IMR-90 (cell line): ENCODE measurements around the gene NCSTN. TPM values are rescaled to one million over a fixed set of nuclear protein-coding genes. Genes with fewer than 3 reads are reported as not detected.

Experiments used
- ATAC-seq: fragments of 200-7000 bp; cut with Tn5 transposase; 2 replicates; pipeline ENCODE4 v1.9.1; 2020; ENCODE audit warnings: low read depth, mild to moderate bottlenecking, moderate library complexity
- BruUV-seq: library from RNA; stranded (reverse); fragments of 400-500 nt; replicated peaks from 2 replicates; lab custom pipeline; 2021; lab: Mats Ljungman, UMichigan
- CTCF ChIA-PET: fragments of 300-600 bp; formaldehyde crosslinking; extraction: SDS; loops from one replicate; lab custom pipeline; 2021; ENCODE audit warnings: antibody characterized with exemption; lab: Yijun Ruan, JAX
- POLR2A ChIA-PET: fragments of 300-600 bp; sonication (Branson Sonifier 250); formaldehyde crosslinking; loops from one replicate; lab custom pipeline; 2022; ENCODE audit warnings: antibody characterized with exemption; ENCODE audit not compliant: unreplicated experiment; lab: Charles Lee
- DNase-seq: peaks from one replicate; pipeline ENCODE4 v3.0.0; 2013
- H2AFZ ChIP-seq: replicated peaks from 2 replicates; pipeline ENCODE3; 2013; ENCODE audit warnings: low read length, mild to moderate bottlenecking; ENCODE audit not compliant: poor library complexity
- H2AK5ac ChIP-seq: 2 replicates; pipeline ENCODE4 v1.6.1; 2013; ENCODE audit warnings: low read depth, low read length, inconsistent platforms
- H2AK9ac ChIP-seq: replicated peaks from 2 replicates; pipeline ENCODE3; 2013; ENCODE audit warnings: mild to moderate bottlenecking, low read depth, low read length, moderate library complexity; ENCODE audit not compliant: poor library complexity
- H2BK120ac ChIP-seq: 2 replicates; pipeline ENCODE4 v1.6.1; 2013; ENCODE audit warnings: low read depth, low read length, inconsistent platforms
- H2BK15ac ChIP-seq: 3 replicates; pipeline ENCODE4 v1.6.1; 2013; ENCODE audit warnings: low read depth, low read length, inconsistent platforms
- H2BK20ac ChIP-seq: 2 replicates; pipeline ENCODE4 v1.6.1; 2013; ENCODE audit warnings: low read depth, mild to moderate bottlenecking, inconsistent platforms, low read length, moderate library complexity
- H2BK5ac ChIP-seq: 2 replicates; pipeline ENCODE4 v1.6.1; 2013; ENCODE audit warnings: mild to moderate bottlenecking, low read depth, low read length, inconsistent platforms; ENCODE audit not compliant: poor library complexity, severe bottlenecking
- H3K14ac ChIP-seq: replicated peaks from 2 replicates; pipeline ENCODE4 v1.6.1; 2013; ENCODE audit warnings: low read depth, low read length, inconsistent platforms
- H3K18ac ChIP-seq: 2 replicates; pipeline ENCODE4 v1.6.1; 2013; ENCODE audit warnings: low read depth, low read length, control low read depth
- H3K23ac ChIP-seq: 2 replicates; pipeline ENCODE4 v1.6.1; 2013; ENCODE audit warnings: low read depth, low read length, inconsistent platforms
- H3K27ac ChIP-seq: 2 replicates; pipeline ENCODE4 v1.5.1; 2013; ENCODE audit warnings: mild to moderate bottlenecking, control low read depth, low read length; ENCODE audit not compliant: insufficient read depth
- H3K27me3 ChIP-seq: 2 replicates; pipeline ENCODE4 v1.6.1; 2013; ENCODE audit warnings: low read length; ENCODE audit not compliant: control insufficient read depth, insufficient read depth
- H3K36me3 ChIP-seq: 2 replicates; pipeline ENCODE4 v1.6.1; 2013; ENCODE audit warnings: low read length, mixed read lengths; ENCODE audit not compliant: control insufficient read depth, insufficient read depth
- H3K4ac ChIP-seq: 2 replicates; pipeline ENCODE4 v1.6.1; 2013; ENCODE audit warnings: low read depth, low read length, inconsistent platforms
- H3K4me1 ChIP-seq: 2 replicates; pipeline ENCODE4 v1.6.1; 2013; ENCODE audit warnings: low read length, mixed read lengths; ENCODE audit not compliant: control insufficient read depth, insufficient read depth
- H3K4me2 ChIP-seq: 2 replicates; pipeline ENCODE4 v1.6.1; 2013; ENCODE audit warnings: low read depth, mild to moderate bottlenecking, control low read depth, low read length, moderate library complexity
- H3K4me3 ChIP-seq: 2 replicates; pipeline ENCODE4 v1.5.1; 2013; ENCODE audit warnings: low read depth, mild to moderate bottlenecking, control low read depth, low read length, moderate library complexity; ENCODE audit not compliant: insufficient read depth
- H3K56ac ChIP-seq: 2 replicates; pipeline ENCODE4 v1.6.1; 2013; ENCODE audit warnings: low read length, inconsistent platforms; ENCODE audit not compliant: insufficient read depth; ENCODE audit errors: extremely low read depth
- H3K79me1 ChIP-seq, 2 experiments: 2 replicates each; pipeline ENCODE4 v1.6.1; 2013; ENCODE audit warnings: low read length in 2 of 2, inconsistent platforms in 1 of 2, low read depth in 1 of 2
- H3K9ac ChIP-seq: 2 replicates; pipeline ENCODE4 v1.6.1; 2013; ENCODE audit warnings: low read depth, low read length, control low read depth
- H3K9me1 ChIP-seq: 2 replicates; pipeline ENCODE4 v1.6.1; 2013; ENCODE audit warnings: low read length, inconsistent platforms; ENCODE audit not compliant: insufficient read depth
- H3K9me3 ChIP-seq: 2 replicates; pipeline ENCODE4 v1.6.1; 2013; ENCODE audit warnings: low read length; ENCODE audit not compliant: control insufficient read depth, insufficient read depth
- H4K20me1 ChIP-seq: 2 replicates; pipeline ENCODE4 v1.6.1; 2013; ENCODE audit warnings: low read length, inconsistent platforms; ENCODE audit not compliant: insufficient read depth
- H4K5ac ChIP-seq: 2 replicates; pipeline ENCODE4 v1.6.1; 2013; ENCODE audit warnings: mild to moderate bottlenecking, low read depth, low read length, control low read depth
- H4K8ac ChIP-seq, 2 experiments: 2 replicates each; pipeline ENCODE4 v1.6.1; 2013; ENCODE audit warnings: low read depth in 2 of 2, low read length in 2 of 2, control low read depth in 1 of 2, inconsistent platforms in 1 of 2
- H4K91ac ChIP-seq: 2 replicates; pipeline ENCODE4 v1.6.1; 2013; ENCODE audit warnings: low read depth, low read length, inconsistent platforms; ENCODE audit not compliant: insufficient read depth
- BHLHE40 ChIP-seq: fragments of 150-350 bp; IDR thresholded peaks from 2 replicates; pipeline ENCODE4 v1.6.1; 2016; ENCODE audit warnings: mild to moderate bottlenecking, low read depth, low read length
- CEBPB ChIP-seq: IDR thresholded peaks from 2 replicates; pipeline ENCODE4 v1.6.1; 2012; ENCODE audit warnings: low read depth, low read length, improper control_type of control experiment
- CHD1 ChIP-seq: IDR thresholded peaks from 2 replicates; pipeline ENCODE4 v1.6.1; 2012; ENCODE audit warnings: low read depth, low read length, improper control_type of control experiment
- CTCF ChIP-seq: conservative IDR thresholded peaks from 2 replicates; pipeline ENCODE4 v1.5.1; 2012; ENCODE audit warnings: mild to moderate bottlenecking, low read depth, low read length, improper control_type of control experiment
- ELK1 ChIP-seq: fragments of 150-350 bp; IDR thresholded peaks from 2 replicates; pipeline ENCODE4 v1.6.1; 2016; ENCODE audit warnings: low read depth, mild to moderate bottlenecking, low read length, moderate library complexity, borderline replicate concordance
- FOS ChIP-seq: fragments of 150-350 bp; IDR thresholded peaks from 2 replicates; pipeline ENCODE4 v1.6.1; 2016; ENCODE audit warnings: low read depth, low read length
- MAFK ChIP-seq: IDR thresholded peaks from 2 replicates; pipeline ENCODE4 v1.6.1; 2012; ENCODE audit warnings: low read depth, low read length, improper control_type of control experiment
- MAZ ChIP-seq: IDR thresholded peaks from 2 replicates; pipeline ENCODE4 v1.6.1; 2012; ENCODE audit warnings: low read depth, mild to moderate bottlenecking, low read length, improper control_type of control experiment, moderate library complexity, borderline replicate concordance
- MXI1 ChIP-seq: IDR thresholded peaks from 2 replicates; pipeline ENCODE4 v1.6.1; 2012; ENCODE audit warnings: low read depth, mild to moderate bottlenecking, low read length, moderate library complexity, borderline replicate concordance
- NFE2L2 ChIP-seq: fragments of 150-350 bp; IDR thresholded peaks from 2 replicates; pipeline ENCODE4 v1.6.1; 2016; ENCODE audit warnings: low read depth, mild to moderate bottlenecking, low read length
- POLR2A ChIP-seq: IDR thresholded peaks from 2 replicates; pipeline ENCODE4 v1.6.1; 2012; ENCODE audit warnings: mild to moderate bottlenecking, low read depth, low read length
- RAD21 ChIP-seq: IDR thresholded peaks from 2 replicates; pipeline ENCODE4 v1.6.1; 2012; ENCODE audit warnings: low read length, improper control_type of control experiment
- RCOR1 ChIP-seq: IDR thresholded peaks from 2 replicates; pipeline ENCODE4 v1.6.1; 2012; ENCODE audit warnings: mild to moderate bottlenecking, low read length, improper control_type of control experiment; ENCODE audit not compliant: insufficient replicate concordance
- RFX5 ChIP-seq: IDR thresholded peaks from 2 replicates; pipeline ENCODE4 v1.8.0; 2012; ENCODE audit warnings: low read depth, mild to moderate bottlenecking, low read length, moderate library complexity
- SMC3 ChIP-seq: fragments of 150-350 bp; IDR thresholded peaks from 2 replicates; pipeline ENCODE4 v1.6.1; 2016; ENCODE audit warnings: low read depth, mild to moderate bottlenecking, antibody characterized with exemption, low read length, moderate library complexity
- USF2 ChIP-seq: fragments of 150-350 bp; IDR thresholded peaks from 2 replicates; pipeline ENCODE4 v1.6.1; 2017; ENCODE audit warnings: mild to moderate bottlenecking, antibody characterized with exemption, low read length, low read depth
- WGBS, 2 experiments: methylation state at CpG; one replicate each; pipeline versions ENCODE4 v1.1.5 to v1.1.7; 2013; ENCODE audit warnings: missing lambda C conversion rate in 2 of 2; ENCODE audit not compliant: insufficient read length in 1 of 2; ENCODE audit errors: extremely low coverage in 2 of 2; 5-methylcytosine and 5-hydroxymethylcytosine counted together
- dilution Hi-C: fragments of 300-500 bp; cut with HindIII; formaldehyde crosslinking; loops from one replicate; pipeline ENCODE4 v1.14.3; 2018; ENCODE audit warnings: low sequenced_read_pairs; ENCODE audit not compliant: unreplicated experiment
- in situ Hi-C: fragments of 300-500 bp; cut with MboI; formaldehyde crosslinking; loops from 3 replicates; pipeline ENCODE4 v1.14.3; 2019; ENCODE audit warnings: low sequenced_read_pairs, inconsistent platforms, mixed read lengths
- intact Hi-C: fragments of 100-400 bp; cut with micrococcal nuclease; formaldehyde crosslinking; loops from 2 replicates; pipeline ENCODE4 v1.10.0; 2022
- polyA plus RNA-seq, 3 experiments: library from polyadenylated mRNA; depleted of rRNA; stranded (reverse); fragments of >200 nt; gene quantifications; 2 replicates each; pipeline ENCODE4 v1.2.3, GENCODE V29; 2012; ENCODE audit warnings: low replicate concordance in 1 of 3
- total RNA-seq: library from RNA; depleted of rRNA; stranded (reverse); fragments of >200 nt; gene quantifications from 2 replicates; pipeline ENCODE4 v1.2.3, GENCODE V29; 2012

NCSTN gene
- total and polyA plus RNA-seq, 2 of the 4 experiments (the other 2 are of a cell fraction): 60.2 to 182 TPM

- TF ChIP-seq RAD21: no peak
- no peak for TF ChIP-seq NFE2L2
- no peak for TF ChIP-seq CHD1
- no peak for TF ChIP-seq ELK1
- no peak for TF ChIP-seq MAFK
- no peak for TF ChIP-seq MAZ
- TF ChIP-seq MXI1: no peak
- no peak for TF ChIP-seq FOS
- no peak for TF ChIP-seq CTCF
- no peak for TF ChIP-seq RFX5
- no peak for TF ChIP-seq USF2
- no peak for TF ChIP-seq POLR2A
- no peak for TF ChIP-seq BHLHE40
- no peak for TF ChIP-seq SMC3
- TF ChIP-seq RCOR1: no peak
- TF ChIP-seq CEBPB: no peak
- Histone ChIP-seq H3K27ac (no peak overlapping the region), H3K4me2 (no peak overlapping the region), H3K23ac (no peak overlapping the region), H3K4me3 (no peak overlapping the region), H3K9me3 (no peaks in the 10 kb centered on the region), H2BK5ac (no peak overlapping the region), H3K27me3 (no peaks in the 10 kb centered on the region), H3K4me1 (peaks cover 2% of the 10 kb centered on the region; the same call in 1 of the 2 replicates), H2BK15ac (no peak overlapping the region), H2BK120ac (no peak overlapping the region), H2AK9ac (no peak overlapping the region), H4K8ac (no peak overlapping the region), H4K91ac (no peak overlapping the region), H3K4ac (no peak overlapping the region), H2AK5ac (no peak overlapping the region), H3K56ac (no peak overlapping the region), H3K79me1 (no peaks in the 10 kb centered on the region), H3K36me3 (peaks cover 34% of the 10 kb centered on the region), H3K9ac (no peak overlapping the region), H4K5ac (no peak overlapping the region), H2BK20ac (no peak overlapping the region), H3K14ac (no peak overlapping the region), H4K20me1 (no peaks in the 10 kb centered on the region; the same call in 1 of the 2 replicates), H3K9me1 (no peaks in the 10 kb centered on the region; the same call in 1 of the 2 replicates), H3K18ac (no peak overlapping the region), H2AFZ (no peak overlapping the region)
- DNase-seq (no peak), ATAC-seq (no peak)
- ChIA-PET POLR2A (no interaction called here), CTCF (no interaction called here)
- no CpG with 5 or more reads among the region's 8 CpGs for WGBS, 2 experiments
- in situ Hi-C loops (no loop called here), intact Hi-C loops (no loop called here), dilution Hi-C loops (no loop called here)
- no TSS peak for BruUV-seq
Measured at GRCh38 chr1:160360227-160360695, 17.1 kb downstream of the NCSTN start.
